ENCODE measurements around the gene BACE1-AS. TPM values are rescaled to one million over a fixed set of nuclear protein-coding genes. Genes with fewer than 3 reads are reported as not detected.
A peak's percentile ranks its signal among the peaks of the same experiment; 100 is the strongest.
"Not testable (repeated sequence)": the region's sequence is repeated elsewhere in the genome, so short reads cannot be mapped to it uniquely, and the experiment has no call there.

Gene BACE1-AS
- total and polyA plus RNA-seq, 2 donors (not counting 1 experiment from before 2014, with no cell fraction given) = 4.2 to 4.5 TPM

- Histone ChIP-seq H2AFZ (ENCODE audit: low read length) (no peak overlapping the region), H3K27me3 (ENCODE audit: control insufficient read depth, insufficient read depth, low read length) (no peaks in the 10 kb centered on the region), H3K9me3 (ENCODE audit: control insufficient read depth, insufficient read depth, low read depth, low read length) (no peaks in the 10 kb centered on the region), H3K4me3 (replicated peaks in 1 of 4; ENCODE audit: control extremely low read depth in 1 of 4, insufficient read depth in 1 of 4, low read depth in 3 of 4, low read length in 4 of 4) (no peak overlapping the region), H3K36me3 (ENCODE audit: control insufficient read depth, insufficient read depth, low read length) (no peaks in the 10 kb centered on the region), H4K20me1 (ENCODE audit: control insufficient read depth, extremely low read depth, insufficient read depth, low read length) (no peaks in the 10 kb centered on the region), H3K27ac (ENCODE audit: insufficient read depth, low read length) (no peak overlapping the region), H3K4me2 (ENCODE audit: extremely low read depth, insufficient read depth, low read length) (no peak overlapping the region), H3K4me1 (ENCODE audit: control insufficient read depth, extremely low read depth, insufficient read depth, low read length) (peaks cover 6% of the 10 kb centered on the region), H3K9ac (ENCODE audit: insufficient read depth, low read length) (no peak overlapping the region), H3K79me2 (ENCODE audit: control insufficient read depth, insufficient read depth, low read length) (no peaks in the 10 kb centered on the region)
- DNase-seq (ENCODE audit: low read depth in 2 of 2) = peak in 1 of 2 donors; percentile 34
- TF ChIP-seq CTCF (conservative IDR thresholded peaks at IDR 0.05 in 1 of 2, IDR thresholded peaks at IDR 0.05 in 1 of 2; ENCODE audit: low read depth in 1 of 2, low read length in 2 of 2) = no peak
Observed at GRCh38 chr11:117258576-117258975, 32.6 kb upstream of the BACE1-AS start.

GRCh38 chr11:117259417-117259816 is 31.7 kb upstream of the BACE1-AS start:
- Histone ChIP-seq H3K9ac (ENCODE audit: insufficient read depth, low read length) (no peak overlapping the region), H3K9me3 (ENCODE audit: control insufficient read depth, insufficient read depth, low read depth, low read length) (no peaks in the 10 kb centered on the region), H3K4me2 (ENCODE audit: extremely low read depth, insufficient read depth, low read length) (no peak overlapping the region), H2AFZ (ENCODE audit: low read length) (no peak overlapping the region), H3K79me2 (ENCODE audit: control insufficient read depth, insufficient read depth, low read length) (no peaks in the 10 kb centered on the region), H4K20me1 (ENCODE audit: control insufficient read depth, extremely low read depth, insufficient read depth, low read length) (no peaks in the 10 kb centered on the region), H3K4me3 (replicated peaks in 1 of 4; ENCODE audit: control extremely low read depth in 1 of 4, insufficient read depth in 1 of 4, low read depth in 3 of 4, low read length in 4 of 4) (no peak overlapping the region), H3K27me3 (ENCODE audit: control insufficient read depth, insufficient read depth, low read length) (no peaks in the 10 kb centered on the region), H3K36me3 (ENCODE audit: control insufficient read depth, insufficient read depth, low read length) (no peaks in the 10 kb centered on the region), H3K4me1 (ENCODE audit: control insufficient read depth, extremely low read depth, insufficient read depth, low read length) (peaks cover 6% of the 10 kb centered on the region), H3K27ac (ENCODE audit: insufficient read depth, low read length) (peak overlapping the region; percentile 19)
- no peak for TF ChIP-seq EZH2 (IDR thresholded peaks at IDR 0.05; ENCODE audit: low read length, missing control alignments)
- no peak for TF ChIP-seq CTCF (conservative IDR thresholded peaks at IDR 0.05 in 1 of 2, IDR thresholded peaks at IDR 0.05 in 1 of 2; ENCODE audit: low read depth in 1 of 2, low read length in 2 of 2)
- DNase-seq (ENCODE audit: low read depth in 2 of 2) = peak; percentile 75 to 84

- H3K4me2 ChIP-seq (ENCODE audit: extremely low read depth, insufficient read depth, low read length); H3K9ac ChIP-seq (ENCODE audit: insufficient read depth, low read length); H3K27ac ChIP-seq (ENCODE audit: insufficient read depth, low read length); H3K4me3 ChIP-seq (replicated peaks in 1 of 4; ENCODE audit: control extremely low read depth in 1 of 4, insufficient read depth in 1 of 4, low read depth in 3 of 4, low read length in 4 of 4); DNase-seq (ENCODE audit: low read depth in 2 of 2); H4K20me1 ChIP-seq (ENCODE audit: control insufficient read depth, extremely low read depth, insufficient read depth, low read length); H3K79me2 ChIP-seq (ENCODE audit: control insufficient read depth, insufficient read depth, low read length); H3K27me3 ChIP-seq (ENCODE audit: control insufficient read depth, insufficient read depth, low read length); H2AFZ ChIP-seq (ENCODE audit: low read length); H3K36me3 ChIP-seq (ENCODE audit: control insufficient read depth, insufficient read depth, low read length); H3K4me1 ChIP-seq (ENCODE audit: control insufficient read depth, extremely low read depth, insufficient read depth, low read length); H3K9me3 ChIP-seq (ENCODE audit: control insufficient read depth, insufficient read depth, low read depth, low read length): not testable (repeated sequence)
Observed at GRCh38 chr11:117264624-117265323, 26.4 kb upstream of the BACE1-AS start.
